ENCODE data around the gene KCNB1.

KCNB1 gene

DNA sequence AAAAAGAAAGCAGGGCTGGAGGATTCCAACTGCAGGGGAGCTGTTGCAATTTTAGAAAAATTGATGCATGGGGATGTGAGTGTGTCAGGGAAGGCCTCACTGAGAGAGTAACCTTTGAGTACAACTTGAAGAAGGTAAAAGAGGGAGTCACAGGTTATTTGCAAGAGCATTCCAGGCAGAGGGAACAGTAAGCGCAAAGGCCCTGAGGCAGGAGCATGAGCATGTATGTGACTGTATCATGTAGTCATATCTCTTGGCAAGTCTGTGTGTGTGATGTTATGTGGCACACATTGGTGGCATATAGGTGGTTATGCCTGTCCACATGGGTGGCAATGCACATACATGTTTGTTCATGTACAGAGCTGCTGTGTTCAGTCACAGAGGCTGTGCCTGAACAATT, 133.4 kb downstream of the KCNB1 start:
- DNase-seq, result no peak

GRCh38 chr20:49348563-49348962, 133.9 kb downstream of the KCNB1 start:
- DNase-seq, result no peak

GRCh38 chr20:49347156-49347555, 135.3 kb downstream of the KCNB1 start:
- no peak for DNase-seq

GRCh38 chr20:49346682-49347081, 135.8 kb downstream of the KCNB1 start:
- no peak for DNase-seq

DNA sequence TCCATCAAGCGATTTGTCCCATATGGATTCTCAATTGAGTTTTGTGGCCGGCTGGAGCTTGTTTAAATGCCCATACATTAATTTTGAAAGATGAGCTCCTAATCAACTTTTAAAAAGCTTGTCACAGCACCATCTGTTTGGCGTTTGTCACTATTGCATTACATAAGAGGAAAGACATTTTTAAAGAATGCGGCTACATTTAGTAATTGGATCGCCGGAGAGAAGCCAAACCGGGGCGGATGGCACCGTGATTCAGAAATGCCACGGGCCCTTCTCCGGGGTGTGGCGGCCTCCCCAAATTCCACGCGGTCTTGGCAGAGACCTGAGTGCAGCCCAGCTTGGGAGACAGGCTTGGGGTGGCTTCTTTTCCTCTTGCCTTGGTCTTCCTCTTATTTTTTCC, 136.9 kb downstream of the KCNB1 start:
- no peak for DNase-seq

DNA sequence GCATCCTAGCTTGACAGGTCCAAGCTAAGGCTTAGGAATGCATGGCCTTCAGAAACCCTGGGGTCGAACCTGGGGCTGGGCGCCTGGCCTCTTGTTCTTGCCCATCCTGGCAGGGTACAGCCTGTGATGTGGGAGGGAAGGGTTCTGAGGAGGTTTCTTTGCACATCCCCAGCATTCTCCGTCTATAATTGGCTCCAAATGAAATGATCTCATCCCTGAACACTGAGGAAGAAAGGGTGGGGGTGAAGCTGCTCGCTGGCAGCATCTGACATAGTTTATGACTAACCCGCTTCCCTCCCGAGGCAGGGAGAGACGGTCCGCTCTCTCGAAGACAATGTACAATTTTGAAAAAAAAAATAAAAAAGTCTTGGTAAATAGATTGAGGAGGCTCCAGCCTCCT, 137.5 kb downstream of the KCNB1 start:
- no peak for DNase-seq

DNA sequence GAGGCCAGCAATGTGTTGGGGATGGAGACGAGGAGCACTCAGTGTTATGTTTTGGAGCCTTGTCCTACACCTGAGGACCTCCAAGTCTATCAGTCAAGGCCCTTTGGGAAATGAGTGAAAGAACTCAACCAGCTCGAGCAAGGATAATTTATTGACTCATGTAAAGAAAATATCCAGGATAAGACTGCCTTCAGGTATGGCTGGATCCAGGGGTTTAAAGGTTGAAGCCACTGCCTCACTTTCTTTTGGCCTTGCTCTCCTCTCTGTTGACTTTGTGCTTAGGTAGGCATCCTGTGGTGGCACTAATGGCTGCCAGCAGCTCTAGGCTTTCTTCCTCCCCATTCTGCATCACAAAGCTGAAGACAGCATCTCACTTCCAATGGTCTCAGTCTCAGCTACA, 138.3 kb downstream of the KCNB1 start:
- DNase-seq, result no peak

GRCh38 chr20:49343246-49343645, 139.2 kb downstream of the KCNB1 start:
- no peak for DNase-seq

DNA sequence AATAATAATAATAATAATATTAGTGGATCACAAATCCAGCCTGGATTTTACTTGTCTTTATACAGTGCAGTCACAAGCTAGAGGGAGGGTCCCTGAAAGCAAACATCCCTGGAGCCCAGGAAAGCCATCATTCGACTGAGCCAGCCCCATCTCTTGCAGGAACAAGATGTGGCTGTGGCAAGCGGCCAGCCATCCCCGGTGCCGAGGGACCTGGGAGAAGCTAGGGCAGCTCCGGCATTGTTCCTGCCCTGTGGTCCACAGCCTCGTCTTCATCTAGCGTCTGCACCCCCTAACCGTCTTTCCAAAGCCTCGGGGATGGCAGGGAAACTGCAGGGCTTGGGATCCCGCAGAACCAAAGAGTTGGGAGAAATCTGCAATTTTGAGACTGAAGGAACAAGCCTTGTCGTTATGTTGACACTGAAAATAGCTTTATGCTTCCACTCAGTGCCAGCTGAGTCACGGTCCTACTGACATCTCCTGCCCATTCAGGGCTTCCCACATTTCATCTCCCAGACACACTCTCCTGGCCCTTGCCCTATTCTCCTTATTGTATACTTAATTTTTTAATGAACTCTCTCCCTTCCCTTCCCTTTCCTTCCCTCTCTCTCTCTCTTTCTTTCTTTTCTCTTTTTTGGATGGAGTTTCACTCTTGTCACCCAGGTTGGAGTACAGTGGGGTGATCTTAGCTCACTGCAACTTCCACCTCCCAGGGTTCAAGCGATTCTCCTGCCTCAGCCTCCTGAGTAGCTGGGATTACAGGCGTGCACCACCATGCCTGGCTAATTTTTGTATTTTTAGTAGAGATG, 142.1 kb downstream of the KCNB1 start:
- DNase-seq, result no peak

- no peak for DNase-seq
Observed at GRCh38 chr20:49339123-49339522, 143.3 kb downstream of the KCNB1 start.

DNA sequence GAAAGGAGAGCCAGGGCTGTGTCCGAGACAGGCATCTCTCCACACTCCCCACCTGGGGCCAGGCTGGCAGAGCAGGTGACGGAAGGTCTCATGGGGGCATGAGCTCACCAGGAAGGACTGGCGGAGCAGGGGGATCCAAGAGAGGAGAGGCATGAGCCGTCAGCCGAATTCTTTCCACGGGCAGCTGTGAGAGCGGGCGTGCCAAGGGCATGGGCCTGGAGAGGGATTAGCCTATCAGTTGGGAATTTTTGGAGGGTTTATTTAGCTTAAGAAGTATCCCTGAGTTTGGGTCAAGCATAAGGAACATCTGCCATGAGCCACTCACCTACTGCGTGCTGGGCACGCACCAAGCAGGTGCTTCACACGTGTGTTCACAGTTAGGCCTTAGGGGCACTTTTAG, 144.4 kb downstream of the KCNB1 start:
- DNase-seq, result no peak

GRCh38 chr20:49337357-49337756, 145.1 kb downstream of the KCNB1 start:
- no peak for DNase-seq

DNA sequence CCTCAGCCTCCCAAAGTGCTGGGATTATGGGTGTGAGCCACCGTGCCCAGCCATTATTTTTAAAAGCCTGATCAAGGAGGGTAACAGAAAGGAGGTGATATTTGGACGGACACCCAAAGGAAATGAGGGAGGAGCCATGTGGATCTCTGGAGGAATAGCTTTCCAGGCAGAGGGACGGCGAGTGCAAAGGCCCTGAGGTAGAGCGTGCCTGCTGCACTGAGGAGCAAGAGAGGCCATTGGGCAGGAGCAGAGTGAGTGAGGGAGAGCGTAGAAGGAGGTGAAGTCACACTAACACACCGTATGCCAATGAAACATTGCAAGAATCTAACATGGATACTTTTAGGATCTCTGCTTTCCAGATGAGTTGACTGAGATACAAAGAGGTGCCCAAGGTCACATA, 145.7 kb downstream of the KCNB1 start:
- DNase-seq, result no peak

- no peak for DNase-seq
Observed at GRCh38 chr20:49335476-49335875, 147.0 kb downstream of the KCNB1 start.

DNA sequence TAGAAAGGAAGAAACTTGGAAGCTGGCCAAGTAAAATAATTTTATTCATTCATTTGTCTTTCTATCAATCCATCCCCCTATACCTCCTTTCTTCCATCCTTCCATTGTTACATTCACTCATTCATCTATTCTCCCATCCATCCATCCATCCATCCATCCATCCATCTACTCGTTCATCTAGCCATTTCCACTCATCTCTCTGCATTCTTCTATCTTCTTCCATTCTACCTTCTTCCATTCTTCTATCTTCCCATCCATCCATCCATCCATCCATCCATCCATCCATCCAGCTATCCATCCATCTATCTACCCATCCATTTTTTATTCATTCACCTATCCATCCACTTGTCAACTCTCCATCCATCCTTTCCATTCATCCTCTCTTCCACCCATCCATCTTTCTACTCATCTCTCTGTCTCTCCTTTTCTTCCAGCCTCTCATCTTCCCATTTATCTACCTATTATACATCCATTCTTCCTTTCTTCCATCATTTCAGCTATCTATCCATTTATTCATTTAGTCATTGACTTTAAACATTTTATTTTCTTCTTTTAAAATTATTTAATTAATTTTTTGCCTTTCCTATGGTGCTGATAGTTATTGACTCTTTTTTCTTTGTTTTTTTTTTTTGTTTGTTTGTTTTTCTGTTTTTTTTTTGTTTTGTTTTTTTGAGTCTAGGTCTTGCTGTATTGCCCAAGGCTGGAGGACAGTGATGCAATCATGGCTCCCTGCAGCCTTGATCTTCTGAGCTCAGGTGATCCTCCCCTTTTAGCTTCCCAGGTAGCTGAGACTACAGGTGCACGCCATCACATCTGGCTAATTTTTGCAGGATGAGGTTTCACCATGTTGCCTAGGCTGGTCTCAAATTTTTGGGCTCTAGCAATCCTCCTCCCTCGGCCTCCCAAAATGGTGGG, 151.5 kb downstream of the KCNB1 start:
- DNase-seq, result no peak

- no peak for DNase-seq
Observed at GRCh38 chr20:49328790-49329189, 153.7 kb downstream of the KCNB1 start.

GRCh38 chr20:49326026-49326425, 156.4 kb downstream of the KCNB1 start:
- no peak for DNase-seq

GRCh38 chr20:49324306-49324705, 158.2 kb downstream of the KCNB1 start:
- no peak for DNase-seq

GRCh38 chr20:49323622-49324238, 158.7 kb downstream of the KCNB1 start:
- DNase-seq, result peak; percentile 69 to 85 (median 78)

- peak; percentile 26 to 49 (median 38) for DNase-seq
Observed at GRCh38 chr20:49320460-49320859, 162.0 kb downstream of the KCNB1 start.

DNA sequence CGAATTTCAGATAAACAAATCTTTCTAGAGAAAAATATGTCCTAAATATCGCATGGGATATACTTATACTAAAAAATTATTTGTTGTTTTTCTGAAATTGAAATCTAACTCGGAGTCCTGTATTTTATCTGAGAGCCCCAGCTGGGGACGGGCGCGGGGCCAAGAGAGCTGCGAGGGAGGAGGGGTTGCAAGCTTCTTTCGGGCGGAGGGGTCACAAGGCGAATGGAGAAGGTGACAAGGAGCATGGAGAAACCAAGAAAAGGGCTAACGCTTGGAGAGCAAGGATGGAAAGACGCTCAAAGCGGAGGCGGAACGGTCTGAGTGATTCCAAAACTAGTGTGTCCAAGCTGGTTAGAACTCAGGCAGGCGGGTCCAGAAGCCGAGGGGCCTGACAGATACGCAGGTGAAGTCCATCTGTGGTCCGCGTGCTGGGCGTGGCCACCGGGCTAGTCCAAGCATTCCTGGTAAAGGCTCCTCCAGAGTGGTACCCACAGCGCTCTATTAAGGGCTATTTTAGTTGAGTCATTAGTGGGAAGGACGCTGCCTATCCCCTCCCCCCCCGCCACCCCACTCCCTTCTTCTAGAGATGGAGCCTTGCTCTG, 163.2 kb downstream of the KCNB1 start:
- DNase-seq, result no peak

GRCh38 chr20:49318430-49319207, 163.8 kb downstream of the KCNB1 start:
- DNase-seq, result peak in 1 of 4 experiments; percentile 24

Data from suppressor macrophage (primary cell).